HepG2 (cell line): Measurements from ENCODE around the gene DGKB. TPM values are rescaled to one million over a fixed set of nuclear protein-coding genes. Genes with fewer than 3 reads are reported as not detected.

Source experiments
- ATAC-seq: fragments of 200-7000 bp; cut with Tn5 transposase; 3 replicates; pipeline ENCODE4 v1.9.1; 2020; ENCODE audit warnings: mild to moderate bottlenecking, moderate library complexity
- BruUV-seq: library from RNA; stranded (reverse); fragments of 400-500 nt; replicated peaks from 2 replicates; lab custom pipeline; 2021; lab: Mats Ljungman, UMichigan
- CTCF ChIA-PET: fragments of 300-600 bp; formaldehyde crosslinking; extraction: SDS; loops from one replicate; lab custom pipeline; 2021; ENCODE audit warnings: low total read pairs, inconsistent platforms, low intra/inter-chr PET ratio; lab: Yijun Ruan, JAX
- POLR2A ChIA-PET: fragments of 350-600 bp; sonication (Branson Sonifier 250); formaldehyde crosslinking; loops from one replicate; lab custom pipeline; 2020; ENCODE audit warnings: antibody characterized with exemption, inconsistent platforms; lab: Yijun Ruan, JAX
- DNase-seq: peaks from one replicate; pipeline ENCODE4 v3.0.0-alpha.2; 2015; ENCODE audit warnings: low spot score
- FAIRE-seq: peaks from 3 replicates; lab custom pipeline; 2011; peaks lifted over from hg19 to GRCh38; lab: Jason Lieb, UNC
- H2AFZ ChIP-seq: one replicate; pipeline ENCODE4 v1.6.1; 2011; ENCODE audit warnings: low read length, inconsistent platforms
- H3K27ac ChIP-seq: fragments of 300-600 bp; 3 replicates; pipeline ENCODE4 v1.8.0; 2011; ENCODE audit warnings: mixed run types, mild to moderate bottlenecking, mixed read lengths, low read length, inconsistent platforms; ENCODE audit not compliant: insufficient read depth; ENCODE audit errors: extremely low read length
- H3K27me3 ChIP-seq, 2 experiments: fragments of 200-600 bp in 1 of 2; 2 replicates in 1 of 2; 3 replicates in 1 of 2; pipeline versions ENCODE4 v1.6.0 to v1.8.0; 2011; ENCODE audit warnings: low read length in 2 of 2, mild to moderate bottlenecking in 2 of 2, moderate library complexity in 2 of 2, inconsistent platforms in 1 of 2; ENCODE audit not compliant: insufficient read depth in 2 of 2, control insufficient read depth in 1 of 2
- H3K36me3 ChIP-seq, 2 experiments: fragments of 200-600 bp in 1 of 2; replicated peaks in 1 of 2; 2 replicates in 1 of 2; 3 replicates in 1 of 2; pipeline versions ENCODE4 v1.5.1 to v1.8.0; 2011; ENCODE audit warnings: low read length in 2 of 2, inconsistent platforms in 1 of 2; ENCODE audit not compliant: insufficient read depth in 2 of 2, control insufficient read depth in 1 of 2
- H3K4me1 ChIP-seq: 2 replicates; pipeline ENCODE4 v1.5.1; 2012; ENCODE audit warnings: low read length, inconsistent platforms; ENCODE audit not compliant: insufficient read depth
- H3K4me2 ChIP-seq: 2 replicates; pipeline ENCODE4 v1.6.0; 2011; ENCODE audit warnings: low read depth, low read length, inconsistent platforms
- H3K4me3 ChIP-seq, 3 experiments: fragments of 200-600 bp in 1 of 3; sonication (generic), shearing (Covaris generic) in 1 of 3; replicated peaks in 1 of 3; 2 replicates each; pipeline ENCODE4 v1.5.1; 2011 to 2016; ENCODE audit warnings: low read length in 3 of 3, inconsistent platforms in 2 of 3, low read depth in 2 of 3, mild to moderate bottlenecking in 2 of 3, control low read depth in 1 of 3, mixed read lengths in 1 of 3; ENCODE audit not compliant: insufficient read depth in 1 of 3
- H3K79me2 ChIP-seq: one replicate; pipeline ENCODE4 v1.6.1; 2011; ENCODE audit warnings: low read length, inconsistent platforms; ENCODE audit not compliant: insufficient read depth
- H3K9ac ChIP-seq: 2 replicates; pipeline ENCODE4 v1.6.0; 2011; ENCODE audit warnings: mild to moderate bottlenecking, low read depth, low read length, inconsistent platforms; ENCODE audit not compliant: insufficient read depth
- H3K9me3 ChIP-seq: 2 replicates; pipeline ENCODE4 v1.5.1; 2012; ENCODE audit warnings: mild to moderate bottlenecking, low read length
- H4K20me1 ChIP-seq: 2 replicates; pipeline ENCODE4 v1.6.0; 2011; ENCODE audit warnings: inconsistent platforms, mild to moderate bottlenecking, low read length, moderate library complexity; ENCODE audit not compliant: insufficient read depth
- ARNTL ChIP-seq: sonication (generic); formaldehyde crosslinking; IDR thresholded peaks from 2 replicates; pipeline ENCODE4 v1.4.0; 2020; ENCODE audit warnings: mild to moderate bottlenecking, missing genetic modification reagents
- HIVEP1 ChIP-seq: sonication (generic); formaldehyde crosslinking; IDR thresholded peaks from 2 replicates; pipeline ENCODE4 v1.4.0; 2020; ENCODE audit warnings: mild to moderate bottlenecking, missing genetic modification reagents
- HNRNPL ChIP-seq: fragments of 200-400 bp; formaldehyde crosslinking; IDR thresholded peaks from 2 replicates; pipeline ENCODE4 v1.6.1; 2017; ENCODE audit warnings: mild to moderate bottlenecking, low read depth, low read length
- NR2F6 ChIP-seq, 2 experiments: IDR thresholded peaks; 2 replicates each; pipeline ENCODE4 v1.6.1; 2016; ENCODE audit warnings: antibody characterized with exemption in 1 of 2, mild to moderate bottlenecking in 1 of 2
- PHF21A ChIP-seq: sonication (generic); formaldehyde crosslinking; IDR thresholded peaks from 2 replicates; pipeline ENCODE4 v1.5.0; 2020; ENCODE audit warnings: mild to moderate bottlenecking, missing genetic modification reagents
- REL ChIP-seq: sonication (generic); formaldehyde crosslinking; conservative IDR thresholded peaks from 2 replicates; pipeline ENCODE4 v1.8.0; 2022; ENCODE audit warnings: mild to moderate bottlenecking, missing genetic modification reagents, moderate library complexity
- SNAI1 ChIP-seq: sonication (generic); formaldehyde crosslinking; IDR thresholded peaks from 2 replicates; pipeline ENCODE4 v1.5.0; 2020; ENCODE audit warnings: mild to moderate bottlenecking, missing genetic modification reagents, borderline replicate concordance
- SOX13 ChIP-seq, 3 experiments: fragments of 450-650 bp in 1 of 3; sonication (generic) in 1 of 3; formaldehyde crosslinking in 1 of 3; IDR thresholded peaks in 2 of 3; conservative IDR thresholded peaks in 1 of 3; 2 replicates each; pipeline versions ENCODE4 v1.5.0 to v1.6.1; 2016 to 2020; ENCODE audit warnings: antibody characterized with exemption in 1 of 3, mild to moderate bottlenecking in 1 of 3, missing compliant biosample characterization in 1 of 3, missing genetic modification reagents in 1 of 3, moderate library complexity in 1 of 3
- XRCC5 ChIP-seq: fragments of 200-400 bp; formaldehyde crosslinking; optimal IDR thresholded peaks from 2 replicates; pipeline ENCODE3; 2017; ENCODE audit warnings: mild to moderate bottlenecking, low read length
- ZNF724P ChIP-seq: sonication (generic); formaldehyde crosslinking; IDR thresholded peaks from 2 replicates; pipeline ENCODE4 v1.8.0; 2022; ENCODE audit warnings: missing genetic modification reagents, borderline replicate concordance
- WGBS: methylation state at CpG from one replicate; pipeline ENCODE4 v1.1.6; 2017; ENCODE audit warnings: low lambda C conversion rate; 5-methylcytosine and 5-hydroxymethylcytosine counted together
- in situ Hi-C: cut with HindIII; loops from 2 replicates; pipeline ENCODE4 v1.10.0; 2017; ENCODE audit warnings: low pct_unique_long_range_greater_than_20kb; ENCODE audit not compliant: extremely low pct_ligation_motif_present
- intact Hi-C: fragments of 100-400 bp; cut with micrococcal nuclease; formaldehyde crosslinking; loops from one replicate; pipeline ENCODE4 v1.10.0; 2022; ENCODE audit not compliant: unreplicated experiment
- polyA plus RNA-seq, 8 experiments: library from polyadenylated mRNA; depleted of rRNA in 3 of 8; stranded (reverse) in 7 of 8; unstranded in 1 of 8; fragments of >200 nt; fragmentation: Illumina TruSeq in 4 of 8; extraction: Trizol in 4 of 8; gene quantifications; 2 replicates each; pipeline versions ENCODE4 v1.2.1 to v1.2.3, GENCODE V29; 2011 to 2016; ENCODE audit warnings: low read depth in 4 of 8, missing spikeins in 1 of 8, mixed read lengths in 1 of 8; ENCODE audit not compliant: insufficient read depth in 1 of 8
- total RNA-seq, 5 experiments: library from RNA; depleted of rRNA; stranded (reverse); fragments of >200 nt; fragmentation: Illumina TruSeq; extraction: Trizol; gene quantifications; 2 replicates each; pipeline ENCODE4 v1.2.3, GENCODE V29; 2016; ENCODE audit warnings: low read depth in 1 of 5
- TF ChIP-seq, protein P1 (sequence below): sonication (generic); formaldehyde crosslinking; IDR thresholded peaks from 2 replicates; pipeline ENCODE4 v1.5.0; 2020; ENCODE audit warnings: mild to moderate bottlenecking, missing genetic modification reagents
- TF ChIP-seq, protein P2 (sequence below): sonication (generic); formaldehyde crosslinking; IDR thresholded peaks from 2 replicates; pipeline ENCODE4 v1.4.0; 2020; ENCODE audit warnings: missing genetic modification reagents
- TF ChIP-seq, protein P3 (sequence below): sonication (generic); formaldehyde crosslinking; IDR thresholded peaks from 2 replicates; pipeline ENCODE4 v1.9.0; 2022; ENCODE audit warnings: missing genetic modification reagents, mild to moderate bottlenecking, borderline replicate concordance

Gene DGKB
- total and polyA plus RNA-seq, 2 of the 13 experiments (the other 11 are each of a cell fraction or from before 2014, with no cell fraction given): not detected

DNA sequence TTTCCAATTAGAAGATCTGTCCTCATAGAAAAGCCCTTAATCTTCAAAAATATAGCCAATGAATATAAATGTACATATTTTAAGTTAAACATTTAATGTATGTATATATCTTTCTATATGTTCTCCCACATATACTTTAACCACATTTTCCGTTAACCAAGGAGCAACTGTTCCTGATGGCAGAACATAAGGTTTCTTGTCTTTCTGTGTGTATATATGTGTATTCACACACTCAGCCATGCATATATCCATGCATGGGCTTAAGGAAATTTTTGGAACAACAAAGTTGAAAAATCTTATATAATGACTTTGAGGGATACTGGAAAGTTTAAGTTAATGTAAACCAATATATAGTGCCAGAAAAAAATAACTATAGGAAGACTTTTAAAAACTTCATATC, 274.0 kb downstream of the DGKB start:
- no peak overlapping the region for H3K4me2 ChIP-seq
- no peaks in the 10 kb centered on the region for H4K20me1 ChIP-seq
- H3K4me3 ChIP-seq: no peak overlapping the region
- H3K36me3 ChIP-seq: no peaks in the 10 kb centered on the region
- in situ Hi-C loops (no loop called here), intact Hi-C loops (no loop called here)
- H3K9me3 ChIP-seq: peaks cover 62% of the 10 kb centered on the region
- no peak overlapping the region for H3K27ac ChIP-seq
- CTCF ChIA-PET: no interaction called here
- FAIRE-seq (no peak), DNase-seq (no peak), ATAC-seq (no peak)
- no peaks in the 10 kb centered on the region for H3K27me3 ChIP-seq
- WGBS: 45% methylated on average over 1 of the region's 1 CpG
- no peaks in the 10 kb centered on the region for H3K79me2 ChIP-seq
- H2AFZ ChIP-seq: no peak overlapping the region
- H3K4me1 ChIP-seq: no peaks in the 10 kb centered on the region
- BruUV-seq: no TSS peak
- H3K9ac ChIP-seq: no peak overlapping the region
- TF ChIP-seq SOX13 (IDR thresholded peaks at IDR 0.05) (no peak), SOX13 (CRISPR knock-in tag; conservative IDR thresholded peaks at IDR 0.05 in 1 of 2, IDR thresholded peaks at IDR 0.05 in 1 of 2) (no peak), PHF21A (no peak), ZNF724P (no peak)
- TF ChIP-seq, protein P1, sequence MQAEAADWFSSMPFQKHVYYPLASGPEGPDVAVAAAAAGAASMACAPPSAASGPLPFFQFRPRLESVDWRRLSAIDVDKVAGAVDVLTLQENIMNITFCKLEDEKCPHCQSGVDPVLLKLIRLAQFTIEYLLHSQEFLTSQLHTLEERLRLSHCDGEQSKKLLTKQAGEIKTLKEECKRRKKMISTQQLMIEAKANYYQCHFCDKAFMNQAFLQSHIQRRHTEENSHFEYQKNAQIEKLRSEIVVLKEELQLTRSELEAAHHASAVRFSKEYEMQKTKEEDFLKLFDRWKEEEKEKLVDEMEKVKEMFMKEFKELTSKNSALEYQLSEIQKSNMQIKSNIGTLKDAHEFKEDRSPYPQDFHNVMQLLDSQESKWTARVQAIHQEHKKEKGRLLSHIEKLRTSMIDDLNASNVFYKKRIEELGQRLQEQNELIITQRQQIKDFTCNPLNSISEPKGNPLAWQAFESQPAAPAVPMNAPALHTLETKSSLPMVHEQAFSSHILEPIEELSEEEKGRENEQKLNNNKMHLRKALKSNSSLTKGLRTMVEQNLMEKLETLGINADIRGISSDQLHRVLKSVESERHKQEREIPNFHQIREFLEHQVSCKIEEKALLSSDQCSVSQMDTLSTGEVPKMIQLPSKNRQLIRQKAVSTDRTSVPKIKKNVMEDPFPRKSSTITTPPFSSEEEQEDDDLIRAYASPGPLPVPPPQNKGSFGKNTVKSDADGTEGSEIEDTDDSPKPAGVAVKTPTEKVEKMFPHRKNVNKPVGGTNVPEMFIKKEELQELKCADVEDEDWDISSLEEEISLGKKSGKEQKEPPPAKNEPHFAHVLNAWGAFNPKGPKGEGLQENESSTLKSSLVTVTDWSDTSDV: no peak
- POLR2A ChIA-PET: no interaction called here

DNA sequence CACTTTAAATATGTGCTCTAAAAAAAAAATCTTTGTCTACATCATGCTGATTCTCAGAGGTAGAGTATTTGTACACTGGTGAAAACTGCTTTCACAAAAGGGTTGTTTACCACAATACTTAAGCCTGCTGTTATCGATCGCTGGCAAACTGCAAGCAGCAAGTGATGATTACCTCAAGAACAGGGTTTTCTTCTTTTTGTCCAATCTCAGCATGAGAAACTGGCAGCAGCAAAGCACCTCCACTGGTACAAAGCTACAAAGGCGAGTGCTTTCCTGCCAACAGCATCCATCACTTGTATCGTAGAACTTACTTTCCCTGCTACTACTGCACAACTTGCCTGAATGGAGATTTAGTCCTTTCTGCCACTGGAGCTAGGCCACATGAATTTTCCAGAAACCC, 276.5 kb downstream of the DGKB start:
- Histone ChIP-seq H3K27ac (no peak overlapping the region), H2AFZ (no peak overlapping the region), H3K4me3 (no peak overlapping the region), H3K4me1 (no peaks in the 10 kb centered on the region), H3K79me2 (no peaks in the 10 kb centered on the region), H3K9ac (no peak overlapping the region), H3K36me3 (no peaks in the 10 kb centered on the region), H3K4me2 (no peak overlapping the region), H4K20me1 (no peaks in the 10 kb centered on the region), H3K27me3 (no peaks in the 10 kb centered on the region), H3K9me3 (peaks cover 55% of the 10 kb centered on the region)
- in situ Hi-C loops: no loop called here
- no peak for DNase-seq
- ChIA-PET CTCF (no interaction called here), POLR2A (no interaction called here)
- intact Hi-C loops: no loop called here
- no peak for TF ChIP-seq REL (CRISPR knock-in tag)
- no peak for TF ChIP-seq HIVEP1 (CRISPR knock-in tag)
- TF ChIP-seq, protein P2, sequence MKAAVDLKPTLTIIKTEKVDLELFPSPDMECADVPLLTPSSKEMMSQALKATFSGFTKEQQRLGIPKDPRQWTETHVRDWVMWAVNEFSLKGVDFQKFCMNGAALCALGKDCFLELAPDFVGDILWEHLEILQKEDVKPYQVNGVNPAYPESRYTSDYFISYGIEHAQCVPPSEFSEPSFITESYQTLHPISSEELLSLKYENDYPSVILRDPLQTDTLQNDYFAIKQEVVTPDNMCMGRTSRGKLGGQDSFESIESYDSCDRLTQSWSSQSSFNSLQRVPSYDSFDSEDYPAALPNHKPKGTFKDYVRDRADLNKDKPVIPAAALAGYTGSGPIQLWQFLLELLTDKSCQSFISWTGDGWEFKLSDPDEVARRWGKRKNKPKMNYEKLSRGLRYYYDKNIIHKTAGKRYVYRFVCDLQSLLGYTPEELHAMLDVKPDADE (CRISPR knock-in tag): no peak
- TF ChIP-seq ARNTL: no peak
- TF ChIP-seq ZNF724P: no peak
- TF ChIP-seq NR2F6 (IDR thresholded peaks at IDR 0.05): no peak
- TF ChIP-seq NR2F6 (CRISPR knock-in tag; IDR thresholded peaks at IDR 0.05): no peak
- TF ChIP-seq, protein P3, sequence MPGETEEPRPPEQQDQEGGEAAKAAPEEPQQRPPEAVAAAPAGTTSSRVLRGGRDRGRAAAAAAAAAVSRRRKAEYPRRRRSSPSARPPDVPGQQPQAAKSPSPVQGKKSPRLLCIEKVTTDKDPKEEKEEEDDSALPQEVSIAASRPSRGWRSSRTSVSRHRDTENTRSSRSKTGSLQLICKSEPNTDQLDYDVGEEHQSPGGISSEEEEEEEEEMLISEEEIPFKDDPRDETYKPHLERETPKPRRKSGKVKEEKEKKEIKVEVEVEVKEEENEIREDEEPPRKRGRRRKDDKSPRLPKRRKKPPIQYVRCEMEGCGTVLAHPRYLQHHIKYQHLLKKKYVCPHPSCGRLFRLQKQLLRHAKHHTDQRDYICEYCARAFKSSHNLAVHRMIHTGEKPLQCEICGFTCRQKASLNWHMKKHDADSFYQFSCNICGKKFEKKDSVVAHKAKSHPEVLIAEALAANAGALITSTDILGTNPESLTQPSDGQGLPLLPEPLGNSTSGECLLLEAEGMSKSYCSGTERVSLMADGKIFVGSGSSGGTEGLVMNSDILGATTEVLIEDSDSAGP: no peak
- no peak for TF ChIP-seq HNRNPL
- TF ChIP-seq XRCC5: no peak
- TF ChIP-seq SNAI1 (CRISPR knock-in tag): no peak
- no TSS peak for BruUV-seq
- no peak for ATAC-seq
- whole genome bisulfite sequencing: 54% methylated on average over 4 of the region's 4 CpGs
- no peak for FAIRE-seq
